Hippocampal formation (tissue), 2 donors: ENCODE results near the gene TRAPPC14.
"Not testable (repeated sequence)": the region's sequence is repeated elsewhere in the genome, so short reads cannot be mapped to it uniquely, and the experiment has no call there.

Source experiments
- DNase-seq, 2 donors: peaks; one replicate each; lab custom pipeline; 2025; lab: John Stamatoyannopoulos, UW

Gene TRAPPC14

GRCh38 chr7:100154651-100155491 lies 3.7 kb downstream of the TRAPPC14 start:
- DNase-seq = no peak

- DNase-seq = no peak
Observed at GRCh38 chr7:100153708-100154535, 4.6 kb downstream of the TRAPPC14 start.

- DNase-seq = no peak
Observed at GRCh38 chr7:100152937-100153666, 5.4 kb downstream of the TRAPPC14 start.

GRCh38 chr7:100152404-100152803 lies 6.1 kb downstream of the TRAPPC14 start:
- no peak for DNase-seq

GRCh38 chr7:100148559-100149328 lies 9.8 kb downstream of the TRAPPC14 start, which contains the start of gene LAMTOR4:
LAMTOR4 (plus strand) TSS chr7:100148918; CDS start chr7:100148973, 55 bp downstream.
- DNase-seq = peak; percentile 99

GRCh38 chr7:100148225-100148558 lies 10.3 kb downstream of the TRAPPC14 start:
- no peak for DNase-seq

- DNase-seq = no peak
Observed at GRCh38 chr7:100147278-100147677, 11.2 kb downstream of the TRAPPC14 start.

GRCh38 chr7:100146350-100146749 lies 12.2 kb downstream of the TRAPPC14 start:
- not testable (repeated sequence) for DNase-seq

- no peak for DNase-seq
Observed at GRCh38 chr7:100142461-100142860, 16.1 kb downstream of the TRAPPC14 start.

GRCh38 chr7:100141555-100141949 lies 17.0 kb downstream of the TRAPPC14 start:
- no peak for DNase-seq

- DNase-seq = no peak
Observed at GRCh38 chr7:100137851-100138760, 20.4 kb downstream of the TRAPPC14 start.

GRCh38 chr7:100132697-100133151 lies 25.8 kb downstream of the TRAPPC14 start:
- peak; percentile 20 to 34 for DNase-seq

GRCh38 chr7:100132126-100132525 lies 26.4 kb downstream of the TRAPPC14 start:
- DNase-seq = no peak

GRCh38 chr7:100130608-100131453 lies 27.7 kb downstream of the TRAPPC14 start:
- peak; percentile 24 to 59 for DNase-seq

GRCh38 chr7:100130220-100130607 lies 28.3 kb downstream of the TRAPPC14 start:
- not testable (repeated sequence) for DNase-seq

- DNase-seq = no peak
Observed at GRCh38 chr7:100128637-100128963, 29.9 kb downstream of the TRAPPC14 start.

GRCh38 chr7:100127866-100128636 lies 30.5 kb downstream of the TRAPPC14 start:
- DNase-seq = peak in 1 of 2 donors; percentile 13
